Neural cell (in vitro differentiated cells): ENCODE results near the gene GEMIN2. TPM values are rescaled to one million over a fixed set of nuclear protein-coding genes. Genes with fewer than 3 reads are reported as not detected.
"Not testable (repeated sequence)": the region's sequence is repeated elsewhere in the genome, so short reads cannot be mapped to it uniquely, and the experiment has no call there.

ENCODE experiments used
- H2AFZ ChIP-seq: fragments of 200-600, 300-800 bp; sonication (generic), shearing (Covaris generic); 2 replicates; pipeline ENCODE4 v1.6.0; 2014; ENCODE audit warnings: low read depth, mild to moderate bottlenecking, antibody characterized with exemption, low read length, moderate library complexity
- H3F3A ChIP-seq: fragments of 200-600 bp; shearing (Covaris generic); 2 replicates; pipeline ENCODE4 v1.6.1; 2016; ENCODE audit warnings: mild to moderate bottlenecking, moderate library complexity, mixed read lengths, antibody characterized with exemption, low read length; ENCODE audit not compliant: insufficient read depth, poor library complexity, severe bottlenecking
- H3K27ac ChIP-seq: fragments of 200-600, 300-800 bp; sonication (generic), shearing (Covaris generic); 2 replicates; pipeline ENCODE4 v1.5.1; 2014; ENCODE audit warnings: mild to moderate bottlenecking, low read length, moderate library complexity
- H3K27me3 ChIP-seq: fragments of 300-800, 200-600 bp; sonication (generic), shearing (Covaris generic); 2 replicates; pipeline ENCODE4 v1.6.0; 2014; ENCODE audit warnings: mild to moderate bottlenecking, low read depth, low read length, moderate library complexity; ENCODE audit not compliant: insufficient read depth
- H3K36me3 ChIP-seq: fragments of 300-800, 200-600 bp; sonication (generic), shearing (Covaris generic); 2 replicates; pipeline ENCODE4 v1.5.1; 2014; ENCODE audit warnings: mild to moderate bottlenecking, antibody characterized with exemption, low read length, moderate library complexity; ENCODE audit not compliant: insufficient read depth
- H3K4me2 ChIP-seq: fragments of 300-800, 200-600 bp; sonication (generic), shearing (Covaris generic); 2 replicates; pipeline ENCODE4 v1.6.0; 2014; ENCODE audit warnings: mild to moderate bottlenecking, low read length
- H3K4me3 ChIP-seq: fragments of 300-800, 200-600 bp; sonication (generic), shearing (Covaris generic); 2 replicates; pipeline ENCODE4 v1.5.1; 2014; ENCODE audit warnings: mild to moderate bottlenecking, low read length, moderate library complexity
- H3K79me2 ChIP-seq: fragments of 200-600 bp; shearing (Covaris generic); replicated peaks from 2 replicates; pipeline ENCODE4 v1.6.0; 2014; ENCODE audit warnings: mild to moderate bottlenecking, low read length, moderate library complexity; ENCODE audit not compliant: insufficient read depth
- H3K9ac ChIP-seq: fragments of 300-800, 200-600 bp; sonication (generic), shearing (Covaris generic); 2 replicates; pipeline ENCODE4 v1.6.1; 2016; ENCODE audit warnings: mild to moderate bottlenecking, low read length, mixed read lengths
- H3K9me2 ChIP-seq: fragments of 200-600 bp; shearing (Covaris generic); 2 replicates; pipeline ENCODE4 v1.6.1; 2016; ENCODE audit warnings: mild to moderate bottlenecking, low read length, mixed read lengths; ENCODE audit not compliant: insufficient read depth
- H3K9me3 ChIP-seq: fragments of 200-600, 300-800 bp; sonication (generic), shearing (Covaris generic); 2 replicates; pipeline ENCODE4 v1.6.1; 2016; ENCODE audit warnings: mild to moderate bottlenecking, mixed run types, low read length, moderate library complexity, mixed read lengths
- H4K20me1 ChIP-seq: fragments of 200-600 bp; shearing (Covaris generic); 2 replicates; pipeline ENCODE4 v1.6.1; 2016; ENCODE audit warnings: mild to moderate bottlenecking, mixed run types; ENCODE audit not compliant: insufficient read depth
- EP300 ChIP-seq: fragments of 450-650 bp; conservative IDR thresholded peaks from 2 replicates; pipeline ENCODE4 v1.6.1; 2014; ENCODE audit warnings: antibody characterized with exemption, mild to moderate bottlenecking, moderate library complexity; ENCODE audit not compliant: poor library complexity, severe bottlenecking
- EZH2 ChIP-seq: fragments of 200-600, 300-800 bp; shearing (Covaris generic), sonication (generic); IDR thresholded peaks from 2 replicates; pipeline ENCODE4 v1.6.1; 2014; ENCODE audit warnings: antibody characterized with exemption, low read length, borderline replicate concordance, mild to moderate bottlenecking; ENCODE audit not compliant: insufficient read depth, poor library complexity, severe bottlenecking
- MXI1 ChIP-seq: fragments of 450-650 bp; conservative IDR thresholded peaks from 2 replicates; pipeline ENCODE4 v1.6.1; 2014; ENCODE audit warnings: antibody characterized with exemption, mild to moderate bottlenecking; ENCODE audit not compliant: poor library complexity, severe bottlenecking
- POLR2AphosphoS5 ChIP-seq: IDR thresholded peaks from 2 replicates; pipeline ENCODE4 v1.6.1; 2012
- RAD21 ChIP-seq: fragments of 450-650 bp; conservative IDR thresholded peaks from 2 replicates; pipeline ENCODE4 v1.6.1; 2014; ENCODE audit warnings: antibody characterized with exemption, mild to moderate bottlenecking, moderate library complexity
- SMC3 ChIP-seq: fragments of 450-650 bp; conservative IDR thresholded peaks from 2 replicates; pipeline ENCODE4 v1.6.1; 2014; ENCODE audit warnings: antibody characterized with exemption, mild to moderate bottlenecking, moderate library complexity; ENCODE audit not compliant: poor library complexity
- TAF1 ChIP-seq: IDR thresholded peaks from 2 replicates; pipeline ENCODE4 v1.6.1; 2012; ENCODE audit warnings: low read depth
- polyA plus RNA-seq: library from polyadenylated mRNA; depleted of rRNA; stranded (reverse); fragments of >200 nt; gene quantifications from 2 replicates; pipeline ENCODE4 v1.2.3, GENCODE V29; 2014
- TF ChIP-seq, protein P1 (sequence below): fragments of 450-650 bp; IDR thresholded peaks from 2 replicates; pipeline ENCODE4 v1.5.1; 2014; ENCODE audit warnings: antibody characterized with exemption, mild to moderate bottlenecking, moderate library complexity; ENCODE audit not compliant: poor library complexity, severe bottlenecking
- TF ChIP-seq, protein P2 (sequence below): IDR thresholded peaks from 2 replicates; pipeline ENCODE4 v1.6.1; 2012; ENCODE audit warnings: borderline replicate concordance

Gene GEMIN2
- polyA plus RNA-seq, 1 donor from 2014 or later: 88.2 TPM

DNA sequence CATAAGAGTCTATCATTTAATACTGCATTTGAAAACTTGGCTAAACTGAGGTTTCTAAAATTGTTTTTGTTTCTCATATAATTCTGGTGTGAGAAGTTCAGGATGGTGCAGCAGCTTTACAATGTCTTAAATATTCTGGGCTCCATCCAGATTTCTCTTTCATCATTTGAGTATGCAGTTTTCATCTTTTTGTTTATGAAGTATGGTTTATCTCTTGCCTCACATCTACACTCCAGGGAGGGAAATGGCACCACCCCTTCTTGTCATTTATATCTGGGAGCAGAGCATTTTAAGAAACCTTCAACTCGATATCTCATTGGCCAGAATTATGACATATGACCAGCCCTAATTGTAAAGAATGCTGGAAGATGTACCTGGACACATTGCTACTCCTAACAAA, 24.3 kb downstream of the GEMIN2 start:
- H3K79me2 ChIP-seq: no peaks in the 10 kb centered on the region
- H3F3A ChIP-seq: no peaks in the 10 kb centered on the region
- H3K9me2 ChIP-seq: no peaks in the 10 kb centered on the region
- no peak for TF ChIP-seq MXI1
- TF ChIP-seq SMC3: no peak
- no peak for TF ChIP-seq TAF1
- no peak for TF ChIP-seq EZH2
- TF ChIP-seq, protein P1, sequence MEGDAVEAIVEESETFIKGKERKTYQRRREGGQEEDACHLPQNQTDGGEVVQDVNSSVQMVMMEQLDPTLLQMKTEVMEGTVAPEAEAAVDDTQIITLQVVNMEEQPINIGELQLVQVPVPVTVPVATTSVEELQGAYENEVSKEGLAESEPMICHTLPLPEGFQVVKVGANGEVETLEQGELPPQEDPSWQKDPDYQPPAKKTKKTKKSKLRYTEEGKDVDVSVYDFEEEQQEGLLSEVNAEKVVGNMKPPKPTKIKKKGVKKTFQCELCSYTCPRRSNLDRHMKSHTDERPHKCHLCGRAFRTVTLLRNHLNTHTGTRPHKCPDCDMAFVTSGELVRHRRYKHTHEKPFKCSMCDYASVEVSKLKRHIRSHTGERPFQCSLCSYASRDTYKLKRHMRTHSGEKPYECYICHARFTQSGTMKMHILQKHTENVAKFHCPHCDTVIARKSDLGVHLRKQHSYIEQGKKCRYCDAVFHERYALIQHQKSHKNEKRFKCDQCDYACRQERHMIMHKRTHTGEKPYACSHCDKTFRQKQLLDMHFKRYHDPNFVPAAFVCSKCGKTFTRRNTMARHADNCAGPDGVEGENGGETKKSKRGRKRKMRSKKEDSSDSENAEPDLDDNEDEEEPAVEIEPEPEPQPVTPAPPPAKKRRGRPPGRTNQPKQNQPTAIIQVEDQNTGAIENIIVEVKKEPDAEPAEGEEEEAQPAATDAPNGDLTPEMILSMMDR: no peak
- TF ChIP-seq POLR2AphosphoS5: no peak
- TF ChIP-seq, protein P2, sequence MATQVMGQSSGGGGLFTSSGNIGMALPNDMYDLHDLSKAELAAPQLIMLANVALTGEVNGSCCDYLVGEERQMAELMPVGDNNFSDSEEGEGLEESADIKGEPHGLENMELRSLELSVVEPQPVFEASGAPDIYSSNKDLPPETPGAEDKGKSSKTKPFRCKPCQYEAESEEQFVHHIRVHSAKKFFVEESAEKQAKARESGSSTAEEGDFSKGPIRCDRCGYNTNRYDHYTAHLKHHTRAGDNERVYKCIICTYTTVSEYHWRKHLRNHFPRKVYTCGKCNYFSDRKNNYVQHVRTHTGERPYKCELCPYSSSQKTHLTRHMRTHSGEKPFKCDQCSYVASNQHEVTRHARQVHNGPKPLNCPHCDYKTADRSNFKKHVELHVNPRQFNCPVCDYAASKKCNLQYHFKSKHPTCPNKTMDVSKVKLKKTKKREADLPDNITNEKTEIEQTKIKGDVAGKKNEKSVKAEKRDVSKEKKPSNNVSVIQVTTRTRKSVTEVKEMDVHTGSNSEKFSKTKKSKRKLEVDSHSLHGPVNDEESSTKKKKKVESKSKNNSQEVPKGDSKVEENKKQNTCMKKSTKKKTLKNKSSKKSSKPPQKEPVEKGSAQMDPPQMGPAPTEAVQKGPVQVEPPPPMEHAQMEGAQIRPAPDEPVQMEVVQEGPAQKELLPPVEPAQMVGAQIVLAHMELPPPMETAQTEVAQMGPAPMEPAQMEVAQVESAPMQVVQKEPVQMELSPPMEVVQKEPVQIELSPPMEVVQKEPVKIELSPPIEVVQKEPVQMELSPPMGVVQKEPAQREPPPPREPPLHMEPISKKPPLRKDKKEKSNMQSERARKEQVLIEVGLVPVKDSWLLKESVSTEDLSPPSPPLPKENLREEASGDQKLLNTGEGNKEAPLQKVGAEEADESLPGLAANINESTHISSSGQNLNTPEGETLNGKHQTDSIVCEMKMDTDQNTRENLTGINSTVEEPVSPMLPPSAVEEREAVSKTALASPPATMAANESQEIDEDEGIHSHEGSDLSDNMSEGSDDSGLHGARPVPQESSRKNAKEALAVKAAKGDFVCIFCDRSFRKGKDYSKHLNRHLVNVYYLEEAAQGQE: no peak
- TF ChIP-seq RAD21: no peak
- no peak for TF ChIP-seq EP300
- no peaks in the 10 kb centered on the region for H3K27me3 ChIP-seq
- no peak overlapping the region for H3K9ac ChIP-seq
- H3K27ac ChIP-seq: no peak overlapping the region
- H3K4me3 ChIP-seq: no peak overlapping the region
- no peak overlapping the region for H3K4me2 ChIP-seq
- H2AFZ ChIP-seq: no peak overlapping the region
- no peaks in the 10 kb centered on the region for H3K36me3 ChIP-seq
- no peaks in the 10 kb centered on the region for H4K20me1 ChIP-seq
- H3K9me3 ChIP-seq: no peaks in the 10 kb centered on the region

DNA sequence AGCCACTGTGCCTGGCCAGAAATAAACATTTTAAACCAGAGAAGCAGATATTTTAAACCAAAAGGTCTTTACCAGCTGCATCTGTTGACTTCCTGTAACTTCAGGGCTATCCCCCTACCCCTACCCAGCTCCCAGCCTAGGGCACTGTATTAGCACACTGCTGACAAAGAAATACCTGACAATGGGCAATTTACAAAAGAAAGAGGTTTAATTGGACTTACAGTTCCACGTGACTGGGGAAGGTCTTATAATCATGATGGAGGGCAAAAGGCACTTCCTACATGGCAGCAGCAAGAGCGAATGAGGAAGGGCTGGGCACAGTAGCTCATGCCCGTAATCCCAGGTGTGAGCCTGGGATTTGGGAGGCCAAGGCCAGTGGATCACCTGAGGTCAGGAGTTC, 26.0 kb downstream of the GEMIN2 start:
- Histone ChIP-seq H2AFZ (no peak overlapping the region), H3K36me3 (no peaks in the 10 kb centered on the region), H3K27me3 (no peaks in the 10 kb centered on the region), H4K20me1 (no peaks in the 10 kb centered on the region), H3K27ac (no peak overlapping the region), H3K9me3 (no peaks in the 10 kb centered on the region), H3K4me2 (no peak overlapping the region), H3K4me3 (no peak overlapping the region), H3K79me2 (no peaks in the 10 kb centered on the region), H3F3A (no peaks in the 10 kb centered on the region), H3K9me2 (no peaks in the 10 kb centered on the region), H3K9ac (no peak overlapping the region)
- TF ChIP-seq POLR2AphosphoS5: no peak
- TF ChIP-seq SMC3: no peak
- TF ChIP-seq RAD21: no peak

DNA sequence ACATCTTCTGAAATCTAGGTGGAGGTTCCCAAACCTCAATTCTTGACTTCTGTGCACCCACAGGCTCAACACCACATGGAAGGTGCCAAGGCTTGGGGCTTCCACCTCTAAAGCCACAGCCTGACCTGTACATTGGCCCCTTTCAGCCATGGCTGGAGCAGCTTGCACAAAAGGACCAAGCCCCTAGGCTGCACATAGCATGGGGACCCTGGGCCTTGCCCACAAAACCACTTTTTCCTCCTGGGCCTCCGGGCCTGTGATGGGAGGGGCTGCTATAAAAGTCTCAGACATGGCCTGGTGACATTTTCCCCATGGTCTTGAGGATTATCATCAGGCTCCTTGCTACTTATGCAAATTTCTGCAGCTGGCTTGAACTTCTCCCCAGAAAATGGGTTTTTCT, 27.5 kb downstream of the GEMIN2 start:
- H4K20me1 ChIP-seq, H3K9me3 ChIP-seq, H3K4me2 ChIP-seq, H3K36me3 ChIP-seq, H3K4me3 ChIP-seq, H3F3A ChIP-seq, H3K9me2 ChIP-seq, H2AFZ ChIP-seq, H3K79me2 ChIP-seq, H3K27me3 ChIP-seq, H3K27ac ChIP-seq, H3K9ac ChIP-seq: not testable (repeated sequence)

GRCh38 chr14:39143226-39143625, 29.1 kb downstream of the GEMIN2 start:
- H3K9ac ChIP-seq, H4K20me1 ChIP-seq, H3K36me3 ChIP-seq, H3K27me3 ChIP-seq, H3K9me3 ChIP-seq, H3K9me2 ChIP-seq, H3K79me2 ChIP-seq, H3K4me3 ChIP-seq, H3F3A ChIP-seq, H3K27ac ChIP-seq, H2AFZ ChIP-seq, H3K4me2 ChIP-seq: not testable (repeated sequence)
